ENCODE measurements around the gene PPP1R14B.

DNA sequence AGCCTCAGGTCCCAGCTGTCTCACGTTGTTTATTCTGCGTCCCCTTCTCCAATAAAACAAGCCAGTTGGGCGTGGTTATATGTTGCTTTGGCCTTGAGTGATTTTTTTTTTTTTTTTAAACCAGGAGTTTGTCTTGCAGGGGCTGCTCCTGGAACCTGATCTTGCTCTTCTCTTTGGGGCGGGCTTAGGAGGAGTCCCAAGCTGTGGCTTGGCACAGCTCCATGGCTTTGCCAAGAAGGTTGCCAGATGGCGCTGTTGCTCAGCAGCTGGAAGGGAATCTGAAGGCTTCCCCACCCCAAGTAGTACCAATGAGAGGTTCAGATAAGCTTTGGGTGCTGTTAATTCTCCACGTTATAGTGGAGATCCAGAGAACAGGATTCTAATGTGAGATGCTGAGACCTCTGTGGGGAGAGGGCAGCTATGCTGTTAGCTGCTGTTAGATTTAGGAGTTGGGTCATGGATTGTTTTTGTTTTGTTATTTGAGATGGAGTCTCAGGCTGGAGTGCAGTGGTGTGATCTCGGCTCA is 42.2 kb downstream of the PPP1R14B start:
- TF ChIP-seq EZH2 (IDR thresholded peaks at IDR 0.05; ENCODE audit: insufficient read depth, poor library complexity, severe bottlenecking) = no peak
- TF ChIP-seq EZH2phosphoT487 (IDR thresholded peaks at IDR 0.05; ENCODE audit: insufficient read depth, low read depth) = no peak

Measured in GM23248 (cell line).